Keratinocyte (primary cell): Measurements from ENCODE around the gene CENPT.

ENCODE experiments used
- EZH2 ChIP-seq: IDR thresholded peaks from one replicate; pipeline ENCODE4 v1.6.1; 2012; ENCODE audit warnings: inconsistent platforms, mild to moderate bottlenecking, low read length, moderate library complexity
- TF ChIP-seq, protein P1 (sequence below), 3 experiments: IDR thresholded peaks in 1 of 3; conservative IDR thresholded peaks in 1 of 3; optimal IDR thresholded peaks in 1 of 3; 2 replicates in 2 of 3; 3 replicates in 1 of 3; pipeline versions ENCODE3 to v1.5.1; 2011; ENCODE audit warnings: low read length in 3 of 3, mild to moderate bottlenecking in 3 of 3, moderate library complexity in 2 of 3, control low read depth in 1 of 3, inconsistent platforms in 1 of 3; ENCODE audit not compliant: insufficient read depth in 2 of 3; ENCODE audit errors: extremely low read depth in 1 of 3

DNA sequence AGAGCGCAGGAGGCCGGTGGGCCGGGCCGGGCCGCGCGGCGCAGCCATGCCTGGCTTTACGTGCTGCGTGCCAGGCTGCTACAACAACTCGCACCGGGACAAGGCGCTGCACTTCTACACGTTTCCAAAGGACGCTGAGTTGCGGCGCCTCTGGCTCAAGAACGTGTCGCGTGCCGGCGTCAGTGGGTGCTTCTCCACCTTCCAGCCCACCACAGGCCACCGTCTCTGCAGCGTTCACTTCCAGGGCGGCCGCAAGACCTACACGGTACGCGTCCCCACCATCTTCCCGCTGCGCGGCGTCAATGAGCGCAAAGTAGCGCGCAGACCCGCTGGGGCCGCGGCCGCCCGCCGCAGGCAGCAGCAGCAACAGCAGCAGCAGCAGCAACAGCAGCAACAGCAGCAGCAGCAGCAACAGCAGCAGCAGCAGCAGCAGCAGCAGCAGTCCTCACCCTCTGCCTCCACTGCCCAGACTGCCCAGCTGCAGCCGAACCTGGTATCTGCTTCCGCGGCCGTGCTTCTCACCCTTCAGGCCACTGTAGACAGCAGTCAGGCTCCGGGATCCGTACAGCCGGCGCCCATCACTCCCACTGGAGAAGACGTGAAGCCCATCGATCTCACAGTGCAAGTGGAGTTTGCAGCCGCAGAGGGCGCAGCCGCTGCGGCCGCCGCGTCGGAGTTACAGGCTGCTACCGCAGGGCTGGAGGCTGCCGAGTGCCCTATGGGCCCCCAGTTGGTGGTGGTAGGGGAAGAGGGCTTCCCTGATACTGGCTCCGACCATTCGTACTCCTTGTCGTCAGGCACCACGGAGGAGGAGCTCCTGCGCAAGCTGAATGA lies 4.8 kb downstream of the CENPT start:
- TF ChIP-seq, protein P1, sequence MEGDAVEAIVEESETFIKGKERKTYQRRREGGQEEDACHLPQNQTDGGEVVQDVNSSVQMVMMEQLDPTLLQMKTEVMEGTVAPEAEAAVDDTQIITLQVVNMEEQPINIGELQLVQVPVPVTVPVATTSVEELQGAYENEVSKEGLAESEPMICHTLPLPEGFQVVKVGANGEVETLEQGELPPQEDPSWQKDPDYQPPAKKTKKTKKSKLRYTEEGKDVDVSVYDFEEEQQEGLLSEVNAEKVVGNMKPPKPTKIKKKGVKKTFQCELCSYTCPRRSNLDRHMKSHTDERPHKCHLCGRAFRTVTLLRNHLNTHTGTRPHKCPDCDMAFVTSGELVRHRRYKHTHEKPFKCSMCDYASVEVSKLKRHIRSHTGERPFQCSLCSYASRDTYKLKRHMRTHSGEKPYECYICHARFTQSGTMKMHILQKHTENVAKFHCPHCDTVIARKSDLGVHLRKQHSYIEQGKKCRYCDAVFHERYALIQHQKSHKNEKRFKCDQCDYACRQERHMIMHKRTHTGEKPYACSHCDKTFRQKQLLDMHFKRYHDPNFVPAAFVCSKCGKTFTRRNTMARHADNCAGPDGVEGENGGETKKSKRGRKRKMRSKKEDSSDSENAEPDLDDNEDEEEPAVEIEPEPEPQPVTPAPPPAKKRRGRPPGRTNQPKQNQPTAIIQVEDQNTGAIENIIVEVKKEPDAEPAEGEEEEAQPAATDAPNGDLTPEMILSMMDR (optimal IDR thresholded peaks at IDR 0.05 in 1 of 3, IDR thresholded peaks at IDR 0.05 in 1 of 3, conservative IDR thresholded peaks at IDR 0.05 in 1 of 3; ENCODE audit: extremely low read depth in 1 of 3, insufficient read depth in 2 of 3, low read length in 3 of 3) = peak; percentile 17 to 43 (median 29)
- TF ChIP-seq EZH2 = no peak
